HEK293 (cell line): Measurements from ENCODE around the gene USP46.

Experiments
- CTCF ChIA-PET: fragments of 350-600 bp; formaldehyde crosslinking; extraction: SDS; loops from one replicate; lab custom pipeline; 2021; ENCODE audit warnings: antibody characterized with exemption; lab: Yijun Ruan, JAX
- POLR2A ChIA-PET: fragments of 300-600 bp; formaldehyde crosslinking; extraction: SDS; loops from one replicate; lab custom pipeline; 2020; ENCODE audit warnings: antibody characterized with exemption, inconsistent platforms; lab: Yijun Ruan, JAX
- H3K27ac ChIP-seq: fragments of 200-500 bp; sonication (Bioruptor generic); 2 replicates; pipeline ENCODE4 v1.5.1; 2014; ENCODE audit warnings: low read depth, low read length, control low read depth, inconsistent platforms; ENCODE audit errors: extremely low read depth
- H3K36me3 ChIP-seq, 2 experiments: fragments of 200-500 bp in 1 of 2; sonication (Bioruptor generic) in 1 of 2; 1 replicate in 1 of 2; 2 replicates in 1 of 2; pipeline ENCODE4 v1.5.1; 2014 to 2017; ENCODE audit warnings: inconsistent platforms in 2 of 2, low read length in 2 of 2; ENCODE audit not compliant: control insufficient read depth in 2 of 2, insufficient read depth in 1 of 2
- H3K4me1 ChIP-seq: fragments of 200-500 bp; sonication (Bioruptor generic); 2 replicates; pipeline ENCODE4 v1.5.1; 2014; ENCODE audit warnings: mild to moderate bottlenecking, low read length, inconsistent platforms; ENCODE audit not compliant: control insufficient read depth, insufficient read depth
- H3K4me3 ChIP-seq: 2 replicates; pipeline ENCODE4 v1.5.1; 2011; ENCODE audit warnings: low read depth, mild to moderate bottlenecking, control low read depth, low read length, moderate library complexity
- H3K9me3 ChIP-seq: fragments of 200-500 bp; sonication (Bioruptor generic); 2 replicates; pipeline ENCODE4 v1.5.1; 2014; ENCODE audit warnings: low read depth, low read length, inconsistent platforms; ENCODE audit not compliant: control insufficient read depth, insufficient read depth
- CTCF ChIP-seq: fragments of 450-650 bp; formaldehyde crosslinking; IDR thresholded peaks from 2 replicates; pipeline ENCODE4 v1.5.1; 2016; ENCODE audit warnings: missing biosample characterization, missing genetic modification characterization
- GLI2 ChIP-seq: fragments of 450-650 bp; formaldehyde crosslinking; IDR thresholded peaks from 2 replicates; pipeline ENCODE4; 2017; ENCODE audit warnings: missing biosample characterization, missing genetic modification characterization, low read depth, borderline replicate concordance
- IKZF3 ChIP-seq: fragments of 450-650 bp; IDR thresholded peaks from 2 replicates; pipeline ENCODE4 v1.5.0; 2018; ENCODE audit warnings: missing biosample characterization, mild to moderate bottlenecking, missing genetic modification characterization, moderate library complexity
- KLF17 ChIP-seq: fragments of 450-650 bp; formaldehyde crosslinking; IDR thresholded peaks from 2 replicates; pipeline ENCODE4 v1.5.1; 2016; ENCODE audit warnings: missing biosample characterization, missing genetic modification characterization
- PBX3 ChIP-seq: sonication (generic); formaldehyde crosslinking; IDR thresholded peaks from 2 replicates; pipeline ENCODE4 v1.8.1; 2022; ENCODE audit warnings: mild to moderate bottlenecking, moderate library complexity, missing genetic modification reagents
- PRDM6 ChIP-seq: fragments of 450-650 bp; formaldehyde crosslinking; IDR thresholded peaks from 2 replicates; pipeline ENCODE4 v1.5.1; 2017; ENCODE audit warnings: missing biosample characterization, missing genetic modification characterization
- RBAK ChIP-seq: fragments of 450-650 bp; formaldehyde crosslinking; IDR thresholded peaks from 2 replicates; pipeline ENCODE4 v1.5.1; 2016; ENCODE audit warnings: missing biosample characterization, missing genetic modification characterization
- ZBTB48 ChIP-seq: fragments of 450-650 bp; formaldehyde crosslinking; IDR thresholded peaks from 2 replicates; pipeline ENCODE4 v1.5.1; 2016; ENCODE audit warnings: missing biosample characterization, missing genetic modification characterization
- ZNF148 ChIP-seq: fragments of 450-650 bp; formaldehyde crosslinking; IDR thresholded peaks from 2 replicates; pipeline ENCODE4 v1.5.0; 2017; ENCODE audit warnings: missing biosample characterization, missing genetic modification characterization, borderline replicate concordance
- ZNF16 ChIP-seq: fragments of 450-650 bp; formaldehyde crosslinking; IDR thresholded peaks from 2 replicates; pipeline ENCODE4 v1.5.1; 2016; ENCODE audit warnings: low read depth, missing biosample characterization, missing genetic modification characterization
- ZNF23 ChIP-seq: fragments of 450-650 bp; formaldehyde crosslinking; IDR thresholded peaks from 2 replicates; pipeline ENCODE4 v1.5.1; 2016; ENCODE audit warnings: missing biosample characterization, missing genetic modification characterization, borderline replicate concordance
- ZNF274 ChIP-seq, 2 experiments: fragments of 200-500 bp in 1 of 2; fragments of 450-650 bp in 1 of 2; sonication (Bioruptor generic) in 1 of 2; formaldehyde crosslinking in 1 of 2; IDR thresholded peaks; 2 replicates each; pipeline versions ENCODE4 v1.5.1 to v1.6.1; 2014 to 2016; ENCODE audit warnings: borderline replicate concordance in 1 of 2, inconsistent platforms in 1 of 2, low read length in 1 of 2, missing biosample characterization in 1 of 2, missing genetic modification characterization in 1 of 2
- ZNF362 ChIP-seq: fragments of 450-650 bp; formaldehyde crosslinking; IDR thresholded peaks from 2 replicates; pipeline ENCODE4 v1.5.1; 2016; ENCODE audit warnings: missing biosample characterization, missing genetic modification characterization
- ZNF473 ChIP-seq: fragments of 450-650 bp; formaldehyde crosslinking; IDR thresholded peaks from 2 replicates; pipeline ENCODE4 v1.5.1; 2017; ENCODE audit warnings: missing biosample characterization, missing genetic modification characterization
- ZNF610 ChIP-seq: fragments of 450-650 bp; formaldehyde crosslinking; IDR thresholded peaks from 2 replicates; pipeline ENCODE4 v1.5.1; 2016; ENCODE audit warnings: missing biosample characterization, missing genetic modification characterization, borderline replicate concordance
- ZNF623 ChIP-seq: fragments of 450-650 bp; formaldehyde crosslinking; IDR thresholded peaks from 2 replicates; pipeline ENCODE4 v1.5.1; 2016; ENCODE audit warnings: missing biosample characterization, missing genetic modification characterization
- ZNF654 ChIP-seq: fragments of 450-650 bp; formaldehyde crosslinking; IDR thresholded peaks from 2 replicates; pipeline ENCODE4 v1.5.1; 2016; ENCODE audit warnings: low read depth, missing biosample characterization, missing genetic modification characterization

The USP46 gene

GRCh38 chr4:52548818-52549570 is 110.1 kb downstream of the USP46 start:
- H3K27ac ChIP-seq = no peak overlapping the region
- TF ChIP-seq RBAK (tag by site-specific recombination) (no peak), GLI2 (tag by site-specific recombination) (no peak), ZNF623 (no peak), ZNF16 (tag by site-specific recombination) (no peak), ZBTB48 (tag by site-specific recombination) (no peak), ZNF23 (no peak), PBX3 (CRISPR knock-in tag) (no peak), ZNF148 (tag by site-specific recombination) (no peak), KLF17 (tag by site-specific recombination) (no peak)
- H3K4me3 ChIP-seq = no peak overlapping the region
- ChIA-PET POLR2A (no interaction called here), CTCF (interaction anchor here (1.2 kb wide), 1 partner anchor 433 kb away, joined by 4 read pairs; no protein-coding TSS in a partner anchor)
- H3K4me1 ChIP-seq = no peaks in the 10 kb centered on the region
- no peaks in the 10 kb centered on the region for H3K36me3 ChIP-seq
- H3K9me3 ChIP-seq = no peaks in the 10 kb centered on the region

- no peak overlapping the region for H3K27ac ChIP-seq
- no peaks in the 10 kb centered on the region for H3K4me1 ChIP-seq
- TF ChIP-seq ZNF274 (IDR thresholded peaks at IDR 0.05; ENCODE audit: low read length) = no peak
- no peak for TF ChIP-seq ZNF274 (tag by site-specific recombination; IDR thresholded peaks at IDR 0.05; ENCODE audit: borderline replicate concordance)
- no peak overlapping the region for H3K4me3 ChIP-seq
- CTCF ChIA-PET = interaction anchor here (0.7 to 4.0 kb wide), 11 partner anchors 38 to 1687 kb away, joined by 3 to 77 read pairs (median 3); partner anchors contain the start of gene USP46
- no peaks in the 10 kb centered on the region for H3K9me3 ChIP-seq
- H3K36me3 ChIP-seq = no peaks in the 10 kb centered on the region
- POLR2A ChIA-PET = interaction anchor here (0.7 kb wide), 2 partner anchors 166 to 651 kb away, joined by 3 read pairs; no protein-coding TSS in a partner anchor
Measured at GRCh38 chr4:52546449-52546848, 112.7 kb downstream of the USP46 start.

GRCh38 chr4:52545099-52546069 is 113.7 kb downstream of the USP46 start:
- Histone ChIP-seq H3K9me3 (no peaks in the 10 kb centered on the region), H3K27ac (no peak overlapping the region), H3K4me1 (no peaks in the 10 kb centered on the region), H3K36me3 (no peaks in the 10 kb centered on the region), H3K4me3 (no peak overlapping the region)
- ChIA-PET CTCF (interaction anchor here (0.6 to 4.0 kb wide), 24 partner anchors 12 to 1688 kb away, joined by 3 to 77 read pairs (median 3); partner anchors contain the start of gene USP46), POLR2A (interaction anchor here (0.6 to 0.7 kb wide), 2 partner anchors 161 to 652 kb away, joined by 3 to 5 read pairs; no protein-coding TSS in a partner anchor)
- TF ChIP-seq IKZF3 (tag by site-specific recombination) = 0 out of 2 replicates have a peak, but pooled peaks have one; percentile 50
- TF ChIP-seq ZNF362 (tag by site-specific recombination) = no peak
- TF ChIP-seq ZNF654 (tag by site-specific recombination) = peak; percentile 88
- TF ChIP-seq ZNF473 (tag by site-specific recombination) = no peak
- peak; percentile 27; the same call in 1 of the 2 replicates for TF ChIP-seq PRDM6 (tag by site-specific recombination)
- TF ChIP-seq ZNF610 (tag by site-specific recombination) = no peak
- TF ChIP-seq CTCF (tag by site-specific recombination) = peak; percentile 48
